GM11168 (cell line): Measurements from ENCODE around the gene LRRC8E.
"Not testable (repeated sequence)": the region's sequence is repeated elsewhere in the genome, so short reads cannot be mapped to it uniquely, and the experiment has no call there.

Experiments used
- in situ Hi-C: fragments of 300-500 bp; cut with MboI; formaldehyde crosslinking; loops from one replicate; pipeline ENCODE4 v1.12.0; 2022; ENCODE audit warnings: low sequenced_read_pairs; ENCODE audit not compliant: unreplicated experiment

LRRC8E gene

DNA sequence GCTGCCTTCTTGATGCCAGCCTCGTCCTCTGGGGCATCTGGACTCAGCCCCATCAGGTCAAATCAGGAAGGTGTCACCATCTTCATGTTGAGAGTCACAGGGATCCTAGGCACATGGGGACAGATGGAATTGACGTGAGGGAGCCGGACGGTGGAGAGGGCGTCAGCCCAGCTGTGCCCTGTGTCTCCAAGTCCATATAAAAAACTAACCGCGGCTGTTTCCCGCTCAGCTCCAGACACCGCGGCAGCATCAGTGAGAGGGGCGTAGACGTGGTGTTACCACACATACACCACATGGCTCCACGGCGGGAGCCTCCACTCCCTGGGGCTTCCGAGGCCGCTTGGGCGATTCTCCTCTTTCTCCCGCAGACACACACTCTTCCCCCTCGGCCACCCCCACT, 8.5 kb upstream of the LRRC8E start:
- in situ Hi-C loops: no loop called here

GRCh38 chr19:7881910-7882309, 6.4 kb upstream of the LRRC8E start:
- in situ Hi-C loops: no loop called here

DNA sequence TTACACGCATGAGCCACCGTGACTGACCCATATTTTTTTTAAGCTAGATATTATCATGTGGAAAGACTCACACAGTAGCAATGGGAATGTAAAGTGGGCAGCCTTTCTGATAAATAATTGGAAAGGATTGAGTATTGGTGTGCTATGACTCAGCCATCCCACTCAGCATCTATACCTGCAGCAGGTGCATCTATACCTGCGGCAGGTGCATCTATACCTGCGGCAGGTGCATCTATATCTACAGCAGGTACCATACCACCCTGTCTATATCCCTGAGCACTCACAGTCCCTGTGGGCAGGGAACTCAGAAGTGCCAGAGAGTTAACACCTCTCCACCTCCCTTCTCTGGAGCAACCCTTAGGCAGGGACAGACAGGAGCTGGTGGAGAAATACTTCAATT, 5.2 kb upstream of the LRRC8E start:
- in situ Hi-C loops: no loop called here

DNA sequence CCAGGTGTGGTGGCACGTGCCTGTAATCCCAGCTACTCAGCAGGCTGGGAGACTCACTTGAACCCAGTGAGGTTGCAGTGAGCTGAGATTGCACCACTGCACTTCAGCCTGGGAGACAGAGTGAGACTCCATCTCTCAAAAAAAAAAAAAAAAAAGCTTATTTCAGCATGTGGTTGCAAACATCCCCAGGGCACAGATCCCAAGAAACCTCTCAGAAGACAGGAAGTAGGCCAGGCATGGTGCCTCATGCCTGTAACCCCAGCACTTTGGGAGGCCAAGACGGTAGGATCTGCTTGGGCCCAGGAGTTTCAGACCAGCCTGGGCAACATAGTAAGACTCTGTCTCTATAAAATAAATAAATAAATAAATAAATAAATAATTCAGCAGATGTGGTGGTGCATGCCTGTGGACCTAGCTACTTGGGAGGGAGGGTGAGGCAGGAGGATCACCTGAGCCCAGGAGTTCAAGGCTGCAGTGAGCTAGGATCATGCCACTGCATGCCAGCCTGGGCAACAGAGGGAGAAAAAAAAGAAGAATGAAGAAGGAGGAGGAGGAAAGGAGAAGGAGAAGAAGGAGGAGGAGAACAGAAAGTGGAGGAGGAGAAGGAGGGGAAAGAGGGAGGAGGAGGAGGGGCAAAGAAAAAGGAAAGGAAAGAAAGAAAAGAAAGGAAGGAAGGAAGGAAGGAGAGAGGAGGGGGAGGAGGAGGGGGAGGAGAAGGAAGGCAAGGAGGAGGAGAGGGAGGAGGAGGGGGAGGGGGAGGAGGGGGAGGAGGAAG, 4.3 kb upstream of the LRRC8E start:
- in situ Hi-C loops: no loop called here

- in situ Hi-C loops: no loop called here
These were observed 2.5 kb upstream of the LRRC8E start for GRCh38 chr19:7885818-7886217.

DNA sequence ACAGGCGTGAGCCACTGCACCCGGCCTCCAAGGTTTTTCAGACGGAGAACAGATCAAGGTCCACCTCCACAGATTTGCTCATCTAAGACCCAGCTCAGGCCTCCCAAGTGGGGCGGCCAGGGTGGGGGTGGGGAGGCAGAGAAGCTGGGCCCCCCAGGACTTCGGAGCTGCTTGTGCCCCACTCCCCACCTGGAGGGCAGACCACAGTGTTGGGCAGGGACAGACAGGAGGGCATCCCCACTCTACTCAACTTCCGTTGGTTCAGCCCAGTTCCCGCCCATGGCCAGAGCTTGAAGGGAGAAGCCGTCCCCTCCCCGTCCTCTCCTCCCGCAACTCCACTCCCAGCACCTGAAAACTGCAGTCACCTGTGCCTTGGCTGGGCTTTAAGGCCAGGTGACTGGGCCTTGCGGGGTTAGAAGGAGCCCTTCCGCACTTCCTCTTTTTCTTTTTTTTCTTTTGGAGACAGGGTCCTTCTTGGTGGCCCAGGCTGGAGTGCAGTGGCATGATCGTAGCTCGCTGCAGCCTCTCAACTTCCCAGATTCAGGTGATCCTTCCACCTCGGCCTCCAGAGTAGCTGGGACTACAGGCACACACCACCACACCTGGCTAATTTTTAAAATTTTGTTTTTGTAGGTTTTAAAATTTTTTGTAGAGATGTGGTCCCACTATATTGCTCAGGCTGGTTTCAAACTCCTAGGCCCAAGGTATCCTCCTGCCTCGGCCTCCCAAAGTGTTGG, 734 bp upstream of the LRRC8E start:
- in situ Hi-C loops: no loop called here

DNA sequence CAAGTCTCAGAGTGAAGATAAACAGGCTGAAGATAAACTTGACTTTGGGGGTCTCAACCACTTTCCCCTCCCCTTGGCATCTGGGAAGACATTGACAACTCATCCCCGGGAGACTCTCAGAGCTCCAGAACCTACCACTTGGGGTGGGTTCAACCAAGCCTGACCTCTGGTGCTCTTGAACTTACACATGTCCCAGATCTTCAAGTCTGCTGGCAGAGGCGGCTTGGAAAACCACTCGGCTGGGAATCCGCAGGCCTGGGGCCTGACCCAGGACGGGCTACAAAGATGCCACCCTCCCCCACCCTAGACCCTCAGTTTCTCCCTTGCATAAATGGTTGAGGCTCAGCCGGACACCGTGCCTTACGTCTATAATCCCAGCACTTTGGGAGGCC, 512 bp downstream of the LRRC8E start:
- in situ Hi-C loops: no loop called here

DNA sequence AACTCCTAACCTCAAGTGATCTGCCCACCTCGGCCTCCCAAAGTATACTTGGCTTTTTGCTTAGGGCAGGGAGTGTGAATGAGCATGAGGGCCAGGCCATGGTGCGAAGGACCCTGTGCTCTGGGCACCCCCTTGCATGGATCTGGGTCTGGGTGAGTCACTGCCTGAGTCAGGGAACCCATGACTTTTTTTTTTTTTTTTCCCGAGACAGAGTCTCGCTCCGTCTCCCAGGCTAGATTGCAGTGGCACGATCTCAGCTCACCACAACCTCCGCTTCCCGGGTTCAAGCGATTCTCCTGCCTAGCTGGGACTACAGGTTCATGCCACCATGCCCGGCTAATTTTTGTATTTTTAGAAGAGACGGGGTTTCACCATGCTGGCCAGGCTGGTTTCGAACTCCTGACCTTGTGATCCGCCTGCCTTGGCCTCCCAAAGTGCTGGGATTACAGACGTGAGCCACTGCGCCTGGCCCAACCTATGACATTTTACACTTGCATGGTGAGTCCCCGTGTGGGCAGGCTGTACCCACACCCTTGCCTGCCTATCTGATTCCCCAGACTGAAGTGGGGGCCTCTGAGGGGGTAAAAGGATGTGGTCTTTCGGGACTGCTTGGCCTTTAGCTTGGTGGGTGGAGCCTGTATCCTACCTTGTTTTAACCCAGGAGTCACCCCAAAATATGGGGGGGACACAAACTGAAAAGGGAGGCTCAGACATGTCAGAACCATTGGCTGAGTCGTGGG, 5.2 kb downstream of the LRRC8E start:
- in situ Hi-C loops: not testable (repeated sequence)

DNA sequence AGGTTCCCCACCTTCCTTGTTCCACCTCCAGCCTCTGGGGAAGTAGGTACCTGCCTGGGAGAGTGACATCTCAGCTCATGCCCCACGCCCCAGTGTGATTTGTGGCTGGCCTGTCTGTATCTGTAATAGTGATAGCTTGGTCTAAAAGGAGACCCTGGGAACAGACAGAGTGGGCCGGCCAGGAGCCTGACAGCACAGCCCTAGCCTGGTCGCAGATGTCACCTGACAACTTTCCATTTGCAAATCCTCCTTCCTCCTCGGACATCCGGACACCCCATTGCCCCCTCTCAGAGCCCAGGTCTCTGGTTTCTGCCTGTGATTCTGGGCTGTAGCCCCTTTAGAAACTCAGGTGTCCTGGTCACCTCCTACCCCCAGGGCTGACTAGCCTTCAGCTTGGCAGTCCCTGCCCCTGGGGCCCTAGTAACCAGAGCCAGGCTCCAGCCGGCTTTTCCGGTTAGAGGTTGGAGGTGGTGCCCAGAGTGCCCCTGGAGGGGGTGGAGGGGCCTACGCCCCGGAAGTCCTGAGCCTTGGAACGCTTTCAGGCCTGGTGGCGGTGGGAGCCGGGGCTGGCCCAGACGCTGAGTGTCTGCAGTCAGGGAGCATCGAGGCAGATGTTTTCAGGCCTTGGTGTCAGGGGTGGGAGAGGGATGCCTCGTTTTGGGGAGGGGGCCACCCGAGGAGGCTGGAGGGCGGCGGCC, 6.5 kb downstream of the LRRC8E start:
- in situ Hi-C loops: no loop called here

GRCh38 chr19:7895565-7895964, 7.3 kb downstream of the LRRC8E start:
- in situ Hi-C loops: no loop called here

DNA sequence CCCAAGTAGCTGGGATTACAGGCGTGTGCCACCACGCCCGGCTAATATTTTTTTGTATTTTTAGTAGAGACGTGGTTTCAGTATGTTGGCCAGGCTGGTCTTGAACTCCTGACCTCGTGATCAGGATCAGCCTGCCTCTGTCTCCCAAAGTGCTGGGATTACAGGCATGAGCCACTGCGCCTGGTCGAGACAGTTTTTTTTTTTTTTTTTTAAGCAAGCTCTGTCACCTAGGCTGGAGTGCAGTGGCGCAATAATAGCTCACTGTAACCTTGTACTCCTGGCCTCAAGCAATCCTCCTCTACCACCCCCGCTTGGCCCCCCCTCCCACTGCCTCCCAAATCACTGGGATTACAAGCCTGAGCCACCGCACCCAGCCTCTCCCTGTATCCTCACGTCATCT, 9.0 kb downstream of the LRRC8E start:
- in situ Hi-C loops: no loop called here

- in situ Hi-C loops: no loop called here
These were observed 10.7 kb downstream of the LRRC8E start for GRCh38 chr19:7898967-7899366.

GRCh38 chr19:7899751-7900378, 11.6 kb downstream of the LRRC8E start:
- in situ Hi-C loops: no loop called here

- in situ Hi-C loops: no loop called here
These were observed 12.1 kb downstream of the LRRC8E start for GRCh38 chr19:7900401-7900870.

DNA sequence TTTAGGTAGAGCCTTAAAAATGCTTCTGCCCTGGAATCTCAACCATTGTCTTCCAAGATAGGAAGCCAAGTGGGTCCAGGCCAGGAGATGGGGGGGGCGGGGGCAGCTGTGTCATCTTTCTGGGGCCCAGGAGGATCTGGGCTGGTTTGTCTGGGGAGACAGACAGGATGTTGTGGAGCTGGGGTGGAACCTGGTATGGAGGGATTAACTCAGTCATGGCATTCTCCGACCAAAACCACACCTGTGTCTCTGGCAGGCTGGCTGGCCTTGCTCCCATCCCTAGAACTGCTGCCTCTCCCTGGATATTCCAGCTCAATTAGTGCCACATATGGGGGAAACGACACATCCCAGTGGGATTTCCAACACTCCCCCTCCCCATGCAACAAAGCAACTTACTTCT, 12.6 kb downstream of the LRRC8E start:
- in situ Hi-C loops: no loop called here

GRCh38 chr19:7901337-7901736, 13.0 kb downstream of the LRRC8E start:
- in situ Hi-C loops: no loop called here

GRCh38 chr19:7902796-7903243, 14.5 kb downstream of the LRRC8E start:
- in situ Hi-C loops: no loop called here

- in situ Hi-C loops: no loop called here
These were observed 15.1 kb downstream of the LRRC8E start, which contains the start of gene MAP2K7 for GRCh38 chr19:7903244-7904073. TSS of gene MAP2K7 (plus strand) at chr19:7903877. CDS start at chr19:7903945, 68 bp downstream.
